GDM1 (cell line): ENCODE results near the gene BSCL2.
"Not testable (repeated sequence)": the region's sequence is repeated elsewhere in the genome, so short reads cannot be mapped to it uniquely, and the experiment has no call there.

Source experiments
- DNase-seq: peaks from one replicate; lab custom pipeline; 2025; lab: John Stamatoyannopoulos, UW

The BSCL2 gene

GRCh38 chr11:62687508-62688396, 19.5 kb downstream of the BSCL2 start:
- no peak for DNase-seq

GRCh38 chr11:62682518-62682917, 24.7 kb downstream of the BSCL2 start:
- no peak for DNase-seq

- peak; percentile 42 for DNase-seq
These were observed 26.4 kb downstream of the BSCL2 start for GRCh38 chr11:62680825-62681240.

- DNase-seq, result peak; percentile 79
These were observed 28.2 kb downstream of the BSCL2 start, which contains the start of gene UBXN1 for GRCh38 chr11:62678770-62679696. UBXN1 (minus strand) TSS chr11:62679073; CDS start chr11:62678923, 150 bp downstream.

GRCh38 chr11:62678433-62678769, 28.8 kb downstream of the BSCL2 start:
- DNase-seq, result no peak

GRCh38 chr11:62677714-62678113, 29.5 kb downstream of the BSCL2 start:
- no peak for DNase-seq

GRCh38 chr11:62677156-62677555, 30.1 kb downstream of the BSCL2 start:
- DNase-seq, result no peak

GRCh38 chr11:62676698-62677097, 30.5 kb downstream of the BSCL2 start:
- no peak for DNase-seq

GRCh38 chr11:62675415-62675814, 31.8 kb downstream of the BSCL2 start:
- DNase-seq, result not testable (repeated sequence)

- DNase-seq, result no peak
These were observed 34.1 kb downstream of the BSCL2 start for GRCh38 chr11:62673196-62673525.

GRCh38 chr11:62671608-62672389, 35.4 kb downstream of the BSCL2 start, which contains the start of the genes LBHD1 and UQCC3:
LBHD1 (minus strand) TSS chr11:62672267; CDS start chr11:62670031, 2,236 bp downstream.
UQCC3 (plus strand) TSS chr11:62671673; CDS start chr11:62671746, 73 bp downstream.
- DNase-seq, result peak; percentile 86

GRCh38 chr11:62671236-62671607, 36.0 kb downstream of the BSCL2 start:
- no peak for DNase-seq

- DNase-seq, result no peak
These were observed 37.6 kb downstream of the BSCL2 start for GRCh38 chr11:62669420-62670161.

GRCh38 chr11:62667460-62667859, 39.8 kb downstream of the BSCL2 start:
- DNase-seq, result no peak

- DNase-seq, result no peak
These were observed 40.8 kb downstream of the BSCL2 start for GRCh38 chr11:62666259-62666926.

GRCh38 chr11:62665599-62666258, 41.5 kb downstream of the BSCL2 start:
- no peak for DNase-seq

- DNase-seq, result peak; percentile 84
These were observed 42.1 kb downstream of the BSCL2 start, which contains the start of the genes C11orf98 and CSKMT for GRCh38 chr11:62665075-62665598. C11orf98 (minus strand) TSS chr11:62665210; CDS start chr11:62665169, 41 bp downstream. CSKMT (plus strand) TSS chr11:62665312; CDS start chr11:62665880, 568 bp downstream.

GRCh38 chr11:62664405-62665074, 42.7 kb downstream of the BSCL2 start:
- no peak for DNase-seq
